ENCODE measurements around the gene PRPSAP1. TPM values are rescaled to one million over a fixed set of nuclear protein-coding genes. Genes with fewer than 3 reads are reported as not detected.
A peak's percentile ranks its signal among the peaks of the same experiment; 100 is the strongest.

Gene PRPSAP1
- total RNA-seq, 1 donor from 2014 or later, result 68.5 TPM

DNA sequence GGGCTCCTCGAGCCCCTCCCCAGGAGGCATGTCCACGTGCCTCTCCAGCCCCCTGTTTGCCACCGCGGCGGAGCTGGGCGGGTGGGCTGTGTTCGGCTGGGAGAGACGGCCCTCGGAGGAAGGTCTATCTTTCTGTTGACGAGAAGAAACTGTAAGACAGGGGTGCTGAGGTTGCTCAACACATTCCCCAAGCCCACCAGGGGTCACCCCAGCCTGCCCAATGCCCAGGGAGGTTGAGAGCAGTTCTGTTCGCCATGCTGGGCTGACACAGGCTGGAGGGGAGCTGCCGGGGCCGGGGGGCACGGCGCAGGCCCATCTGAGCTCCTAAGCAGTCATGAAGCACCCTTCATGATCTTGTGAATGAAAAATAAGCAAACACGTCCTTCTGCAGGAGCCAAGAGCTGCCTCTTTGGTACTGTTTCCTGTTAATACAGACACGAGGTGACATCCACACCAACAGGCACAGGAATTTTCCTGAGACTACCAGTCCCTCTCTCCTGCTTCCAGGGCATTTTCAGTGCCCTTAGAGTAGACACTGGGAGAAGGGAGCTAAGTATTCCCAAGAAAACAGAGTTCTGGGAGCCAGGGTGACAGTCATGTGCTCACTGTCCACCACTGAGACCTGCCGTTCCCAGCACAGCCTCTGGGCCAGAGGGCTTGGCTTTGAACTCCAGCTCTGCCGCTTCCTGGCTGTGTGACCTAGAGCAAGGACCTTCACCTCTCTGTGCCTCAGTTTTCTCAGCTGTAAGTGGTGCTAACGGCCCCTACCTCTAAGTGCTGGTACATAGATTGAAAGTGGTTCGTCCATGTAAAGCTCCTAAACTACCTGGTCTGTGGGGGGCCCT, 79.4 kb downstream of the PRPSAP1 start:
- Mint-ChIP-seq H3K36me3 (ENCODE audit: unreplicated experiment) (no peaks in the 10 kb centered on the region), H3K27me3 (ENCODE audit: unreplicated experiment) (no peaks in the 10 kb centered on the region), H3K27ac (ENCODE audit: unreplicated experiment) (no peak overlapping the region), H3K4me1 (ENCODE audit: low read depth, unreplicated experiment) (peaks cover 5% of the 10 kb centered on the region), H3K4me3 (ENCODE audit: unreplicated experiment) (no peak overlapping the region), H3K9me3 (ENCODE audit: unreplicated experiment) (peaks cover 2% of the 10 kb centered on the region)
- peak; percentile 20 for DNase-seq
- TF ChIP-seq, protein P1, sequence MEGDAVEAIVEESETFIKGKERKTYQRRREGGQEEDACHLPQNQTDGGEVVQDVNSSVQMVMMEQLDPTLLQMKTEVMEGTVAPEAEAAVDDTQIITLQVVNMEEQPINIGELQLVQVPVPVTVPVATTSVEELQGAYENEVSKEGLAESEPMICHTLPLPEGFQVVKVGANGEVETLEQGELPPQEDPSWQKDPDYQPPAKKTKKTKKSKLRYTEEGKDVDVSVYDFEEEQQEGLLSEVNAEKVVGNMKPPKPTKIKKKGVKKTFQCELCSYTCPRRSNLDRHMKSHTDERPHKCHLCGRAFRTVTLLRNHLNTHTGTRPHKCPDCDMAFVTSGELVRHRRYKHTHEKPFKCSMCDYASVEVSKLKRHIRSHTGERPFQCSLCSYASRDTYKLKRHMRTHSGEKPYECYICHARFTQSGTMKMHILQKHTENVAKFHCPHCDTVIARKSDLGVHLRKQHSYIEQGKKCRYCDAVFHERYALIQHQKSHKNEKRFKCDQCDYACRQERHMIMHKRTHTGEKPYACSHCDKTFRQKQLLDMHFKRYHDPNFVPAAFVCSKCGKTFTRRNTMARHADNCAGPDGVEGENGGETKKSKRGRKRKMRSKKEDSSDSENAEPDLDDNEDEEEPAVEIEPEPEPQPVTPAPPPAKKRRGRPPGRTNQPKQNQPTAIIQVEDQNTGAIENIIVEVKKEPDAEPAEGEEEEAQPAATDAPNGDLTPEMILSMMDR (IDR thresholded peaks at IDR 0.05; ENCODE audit: partially characterized antibody, unreplicated experiment), result no peak

DNA sequence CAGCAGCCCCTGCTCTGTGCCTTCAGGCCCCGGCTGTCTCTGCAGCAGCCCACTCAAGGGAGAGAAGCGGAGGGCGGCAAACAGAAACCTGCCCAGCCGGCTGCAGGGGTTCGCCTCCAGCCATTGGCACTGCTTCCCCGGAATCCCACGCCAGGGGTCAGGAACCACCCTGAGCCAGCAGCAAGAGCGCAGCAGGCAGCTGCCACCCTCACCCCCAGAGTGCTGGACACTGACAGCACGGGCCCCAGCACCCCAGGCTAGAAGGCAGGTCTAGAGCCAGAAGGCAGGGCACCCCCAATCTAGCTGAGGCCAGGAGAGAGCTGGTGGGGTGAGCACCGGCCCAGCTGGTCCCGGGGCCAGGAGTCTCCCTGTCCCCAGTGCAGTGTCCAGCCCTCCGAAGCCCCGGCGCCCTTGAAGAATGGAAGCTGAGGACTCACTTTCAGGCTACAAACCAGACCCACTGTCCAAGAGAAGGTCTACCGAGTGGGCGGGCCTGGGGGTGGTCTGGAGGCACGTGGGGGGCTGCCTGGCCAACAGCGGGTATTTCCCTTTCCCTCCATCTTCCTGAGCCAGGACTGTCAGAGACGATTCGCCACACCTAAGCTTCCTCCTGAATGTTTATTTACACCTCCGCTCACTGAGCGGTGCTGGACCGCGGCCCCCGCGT, 80.1 kb downstream of the PRPSAP1 start:
- TF ChIP-seq, protein P1 (IDR thresholded peaks at IDR 0.05; ENCODE audit: partially characterized antibody, unreplicated experiment), result no peak
- peaks cover 4% of the 10 kb centered on the region for H3K27me3 Mint-ChIP-seq (ENCODE audit: unreplicated experiment)
- peaks cover 11% of the 10 kb centered on the region for H3K4me1 Mint-ChIP-seq (ENCODE audit: low read depth, unreplicated experiment)
- no peak overlapping the region for H3K4me3 Mint-ChIP-seq (ENCODE audit: unreplicated experiment)
- peaks cover 2% of the 10 kb centered on the region for H3K9me3 Mint-ChIP-seq (ENCODE audit: unreplicated experiment)
- H3K36me3 Mint-ChIP-seq (ENCODE audit: unreplicated experiment), result no peaks in the 10 kb centered on the region
- no peak for DNase-seq
- H3K27ac Mint-ChIP-seq (ENCODE audit: unreplicated experiment), result no peak overlapping the region

DNA sequence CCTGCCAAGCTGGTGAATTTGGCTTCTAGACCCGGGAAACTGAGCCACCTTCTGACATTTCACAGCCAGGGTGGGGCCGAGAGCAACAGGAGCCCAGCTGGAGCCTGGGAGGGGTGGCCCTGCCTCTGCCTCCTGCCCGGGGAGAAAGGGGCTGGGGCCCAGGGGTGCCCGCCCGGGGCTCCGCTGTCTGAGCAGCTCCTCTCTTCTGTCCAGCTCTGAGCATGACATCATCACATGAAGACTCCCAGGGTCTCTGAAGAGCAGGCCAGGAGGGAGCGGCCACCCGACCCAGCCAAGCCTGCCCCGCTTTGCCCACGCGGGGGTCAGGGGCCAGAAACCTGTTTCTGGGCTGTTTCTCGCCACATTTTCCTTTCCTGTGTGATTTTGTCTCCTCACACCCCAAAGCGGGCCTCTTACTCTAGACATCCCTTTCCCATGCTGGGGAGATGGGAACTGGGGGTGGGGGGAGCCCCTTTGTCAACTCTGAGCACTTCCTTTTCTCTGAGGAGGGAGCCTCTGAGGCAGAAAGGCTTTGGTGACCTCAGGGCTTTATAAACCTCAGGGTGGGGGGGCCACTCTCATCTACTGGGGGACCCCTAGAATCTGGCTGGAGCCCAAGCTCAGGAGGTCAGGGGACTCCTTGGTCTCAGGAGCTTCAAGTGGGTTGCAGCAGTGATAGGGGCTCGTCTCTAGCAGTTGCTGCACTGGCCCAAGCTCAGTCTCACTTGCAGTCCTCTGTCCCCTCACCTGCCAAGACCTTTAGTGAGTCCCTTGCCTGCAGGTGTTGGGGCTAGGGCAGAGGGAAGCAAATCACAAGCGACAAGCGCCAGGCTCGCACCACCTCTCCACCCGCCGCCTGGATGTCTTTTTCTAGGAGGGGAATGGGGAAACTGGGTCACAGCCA, 80.9 kb downstream of the PRPSAP1 start:
- Mint-ChIP-seq H3K9me3 (ENCODE audit: unreplicated experiment) (peaks cover 4% of the 10 kb centered on the region), H3K4me1 (ENCODE audit: low read depth, unreplicated experiment) (peaks cover 16% of the 10 kb centered on the region), H3K27me3 (ENCODE audit: unreplicated experiment) (peaks cover 7% of the 10 kb centered on the region), H3K27ac (ENCODE audit: unreplicated experiment) (no peak overlapping the region), H3K4me3 (ENCODE audit: unreplicated experiment) (no peak overlapping the region), H3K36me3 (ENCODE audit: unreplicated experiment) (no peaks in the 10 kb centered on the region)
- TF ChIP-seq, protein P1 (IDR thresholded peaks at IDR 0.05; ENCODE audit: partially characterized antibody, unreplicated experiment), result no peak
- DNase-seq, result no peak

DNA sequence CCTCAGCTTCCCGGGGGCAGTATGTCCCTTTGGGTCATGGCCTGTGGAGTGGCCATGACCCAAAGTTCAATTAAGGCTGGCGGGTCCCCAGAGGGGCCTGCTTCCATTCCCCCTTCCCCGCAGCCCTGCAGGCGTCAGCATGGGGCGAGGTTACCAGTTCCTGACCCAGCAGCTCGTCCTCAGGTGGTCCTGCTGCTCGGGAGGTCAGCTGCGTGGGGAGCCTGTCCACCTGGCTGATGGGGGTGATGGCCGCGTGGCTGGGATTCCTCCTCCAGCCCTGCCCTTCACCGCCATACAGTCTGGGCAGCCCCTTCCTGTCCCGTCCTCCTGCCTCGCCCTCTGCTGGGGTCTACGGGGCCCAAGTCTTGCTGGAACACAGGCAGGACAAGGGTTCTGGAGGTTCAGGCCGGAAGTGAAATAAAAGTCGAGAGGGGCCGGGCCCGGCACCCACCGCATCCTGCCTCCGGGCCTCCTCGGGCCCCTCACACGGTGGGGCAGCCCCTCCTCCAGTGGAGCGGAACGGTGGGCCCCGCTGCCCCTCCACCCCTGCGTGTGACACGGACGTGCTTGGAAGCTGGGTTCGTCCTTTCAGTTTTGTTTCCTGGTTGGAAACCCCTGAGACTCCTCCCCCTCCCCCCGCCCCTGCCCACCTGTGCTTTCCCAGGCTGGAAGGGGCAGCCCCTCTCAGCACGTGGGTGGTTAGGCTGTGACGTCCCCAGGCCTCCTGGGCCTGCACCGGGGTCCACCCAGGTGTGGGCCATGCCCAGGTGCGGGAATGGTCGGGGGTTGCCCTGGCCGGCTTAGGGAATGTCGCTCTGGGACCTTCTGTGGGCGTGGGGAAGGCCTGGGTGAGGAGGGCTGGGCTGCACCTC, 81.8 kb downstream of the PRPSAP1 start:
- peaks cover 6% of the 10 kb centered on the region for H3K9me3 Mint-ChIP-seq (ENCODE audit: unreplicated experiment)
- no peak overlapping the region for H3K27ac Mint-ChIP-seq (ENCODE audit: unreplicated experiment)
- H3K4me1 Mint-ChIP-seq (ENCODE audit: low read depth, unreplicated experiment), result peaks cover 17% of the 10 kb centered on the region
- no peak for DNase-seq
- TF ChIP-seq, protein P1 (IDR thresholded peaks at IDR 0.05; ENCODE audit: partially characterized antibody, unreplicated experiment), result no peak
- H3K4me3 Mint-ChIP-seq (ENCODE audit: unreplicated experiment), result no peak overlapping the region
- H3K27me3 Mint-ChIP-seq (ENCODE audit: unreplicated experiment), result peaks cover 9% of the 10 kb centered on the region
- H3K36me3 Mint-ChIP-seq (ENCODE audit: unreplicated experiment), result no peaks in the 10 kb centered on the region
